Ishikawa (cell line): Measurements from ENCODE around the gene BMP4.

ENCODE experiments used
- CEBPB ChIP-seq: IDR thresholded peaks from 2 replicates; pipeline ENCODE4 v1.6.1; 2012
- CREB1 ChIP-seq: IDR thresholded peaks from 2 replicates; pipeline ENCODE4 v1.6.1; 2012; ENCODE audit warnings: low read depth
- EGR1 ChIP-seq: IDR thresholded peaks from 2 replicates; pipeline ENCODE4 v1.6.1; 2012
- EP300 ChIP-seq: IDR thresholded peaks from 2 replicates; pipeline ENCODE4 v1.6.1; 2012; ENCODE audit warnings: borderline replicate concordance
- FOXM1 ChIP-seq: IDR thresholded peaks from 2 replicates; pipeline ENCODE4 v1.6.1; 2012; ENCODE audit warnings: low read depth, borderline replicate concordance
- MAX ChIP-seq: IDR thresholded peaks from 2 replicates; pipeline ENCODE4 v1.6.1; 2012
- NFIC ChIP-seq: IDR thresholded peaks from 2 replicates; pipeline ENCODE4 v1.6.1; 2012
- RAD21 ChIP-seq: IDR thresholded peaks from 2 replicates; pipeline ENCODE4 v1.6.1; 2012; ENCODE audit warnings: low read depth
- TAF1 ChIP-seq: IDR thresholded peaks from 2 replicates; pipeline ENCODE4 v1.6.1; 2012; ENCODE audit warnings: low read depth, mild to moderate bottlenecking
- TCF12 ChIP-seq: IDR thresholded peaks from 2 replicates; pipeline ENCODE4 v1.6.1; 2012; ENCODE audit warnings: low read depth
- TEAD4 ChIP-seq: IDR thresholded peaks from 2 replicates; pipeline ENCODE4 v1.6.1; 2012
- YY1 ChIP-seq: IDR thresholded peaks from 2 replicates; pipeline ENCODE4 v1.6.1; 2012; ENCODE audit warnings: low read depth
- ZBTB7A ChIP-seq: IDR thresholded peaks from 2 replicates; pipeline ENCODE4 v1.6.1; 2012; ENCODE audit warnings: low read depth
- TF ChIP-seq, protein P1 (sequence below): IDR thresholded peaks from 2 replicates; pipeline ENCODE4 v1.6.1; 2012
- TF ChIP-seq, protein P2 (sequence below): IDR thresholded peaks from 2 replicates; pipeline ENCODE4 v1.6.1; 2012; ENCODE audit warnings: low read depth, mild to moderate bottlenecking

Gene BMP4

GRCh38 chr14:53958628-53959027, 2.0 kb upstream of the BMP4 start:
- TF ChIP-seq CREB1 (no peak), CEBPB (no peak), EGR1 (no peak), YY1 (no peak), RAD21 (no peak), TEAD4 (no peak), EP300 (no peak), ZBTB7A (no peak), MAX (no peak), NFIC (no peak), FOXM1 (no peak), TAF1 (no peak), TCF12 (no peak)
- TF ChIP-seq, protein P1, sequence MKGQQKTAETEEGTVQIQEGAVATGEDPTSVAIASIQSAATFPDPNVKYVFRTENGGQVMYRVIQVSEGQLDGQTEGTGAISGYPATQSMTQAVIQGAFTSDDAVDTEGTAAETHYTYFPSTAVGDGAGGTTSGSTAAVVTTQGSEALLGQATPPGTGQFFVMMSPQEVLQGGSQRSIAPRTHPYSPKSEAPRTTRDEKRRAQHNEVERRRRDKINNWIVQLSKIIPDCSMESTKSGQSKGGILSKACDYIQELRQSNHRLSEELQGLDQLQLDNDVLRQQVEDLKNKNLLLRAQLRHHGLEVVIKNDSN, result no peak

DNA sequence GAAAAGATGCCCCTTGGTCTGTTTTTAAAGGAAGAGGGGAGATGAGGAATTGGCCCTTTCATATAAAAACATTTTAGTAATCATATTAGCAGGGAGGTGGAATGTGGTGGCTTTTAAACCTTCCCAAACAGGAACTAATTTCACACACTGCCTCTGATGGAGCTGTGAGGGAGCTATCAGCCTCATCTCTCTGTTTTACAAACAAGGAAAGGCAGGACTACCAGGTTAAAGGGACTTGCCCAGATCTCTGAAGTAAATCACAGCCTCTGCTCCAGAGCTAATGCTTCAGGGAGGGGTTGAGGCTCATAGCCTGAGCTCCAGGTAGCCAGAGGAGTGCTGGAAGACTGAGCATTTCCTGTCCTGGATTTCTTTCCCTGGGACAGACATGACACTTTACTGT, 1.1 kb upstream of the BMP4 start:
- TF ChIP-seq TCF12 (no peak), CEBPB (no peak), CREB1 (no peak), RAD21 (no peak), TAF1 (no peak), NFIC (no peak)
- TF ChIP-seq, protein P1, result no peak

DNA sequence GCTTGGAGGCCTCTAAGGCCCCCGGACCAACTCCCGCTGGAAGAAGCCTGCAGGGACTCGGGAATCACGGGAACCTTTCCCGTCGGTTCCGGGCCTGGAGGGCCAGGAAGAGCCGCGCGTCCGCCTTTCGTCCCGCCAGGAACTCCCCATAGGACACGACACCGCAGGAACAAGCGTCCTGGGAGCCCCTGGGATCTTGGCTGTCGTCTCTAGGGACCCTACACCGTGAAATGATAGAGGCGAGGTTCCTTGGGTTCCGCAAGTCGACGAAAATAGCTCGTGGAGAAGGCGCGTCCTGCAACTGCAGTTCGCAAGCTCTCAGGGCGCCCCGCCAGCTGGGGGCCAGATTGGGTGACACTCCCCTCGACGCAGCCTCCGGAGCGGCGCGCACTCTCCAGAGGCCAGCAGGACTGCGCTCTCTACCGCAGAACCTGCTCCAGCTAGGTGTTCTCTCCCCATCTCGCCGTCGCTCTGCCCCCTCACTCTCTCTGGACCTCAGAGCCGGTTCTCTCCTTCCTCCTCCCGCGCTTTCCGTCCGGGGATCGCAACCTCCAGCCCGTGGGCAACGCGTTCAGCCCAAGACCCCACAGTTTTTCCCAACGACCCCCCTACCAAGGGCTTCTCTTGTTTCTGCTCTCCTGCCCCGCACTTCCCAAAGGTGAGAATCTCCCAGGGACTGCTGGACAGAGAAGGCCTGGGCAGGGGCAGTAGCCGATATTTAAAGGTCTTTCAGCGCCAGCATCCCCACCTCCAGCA, 776 bp downstream of the BMP4 start:
- no peak for TF ChIP-seq TAF1
- no peak for TF ChIP-seq ZBTB7A
- no peak for TF ChIP-seq EP300
- TF ChIP-seq EGR1, result no peak
- TF ChIP-seq, protein P2, sequence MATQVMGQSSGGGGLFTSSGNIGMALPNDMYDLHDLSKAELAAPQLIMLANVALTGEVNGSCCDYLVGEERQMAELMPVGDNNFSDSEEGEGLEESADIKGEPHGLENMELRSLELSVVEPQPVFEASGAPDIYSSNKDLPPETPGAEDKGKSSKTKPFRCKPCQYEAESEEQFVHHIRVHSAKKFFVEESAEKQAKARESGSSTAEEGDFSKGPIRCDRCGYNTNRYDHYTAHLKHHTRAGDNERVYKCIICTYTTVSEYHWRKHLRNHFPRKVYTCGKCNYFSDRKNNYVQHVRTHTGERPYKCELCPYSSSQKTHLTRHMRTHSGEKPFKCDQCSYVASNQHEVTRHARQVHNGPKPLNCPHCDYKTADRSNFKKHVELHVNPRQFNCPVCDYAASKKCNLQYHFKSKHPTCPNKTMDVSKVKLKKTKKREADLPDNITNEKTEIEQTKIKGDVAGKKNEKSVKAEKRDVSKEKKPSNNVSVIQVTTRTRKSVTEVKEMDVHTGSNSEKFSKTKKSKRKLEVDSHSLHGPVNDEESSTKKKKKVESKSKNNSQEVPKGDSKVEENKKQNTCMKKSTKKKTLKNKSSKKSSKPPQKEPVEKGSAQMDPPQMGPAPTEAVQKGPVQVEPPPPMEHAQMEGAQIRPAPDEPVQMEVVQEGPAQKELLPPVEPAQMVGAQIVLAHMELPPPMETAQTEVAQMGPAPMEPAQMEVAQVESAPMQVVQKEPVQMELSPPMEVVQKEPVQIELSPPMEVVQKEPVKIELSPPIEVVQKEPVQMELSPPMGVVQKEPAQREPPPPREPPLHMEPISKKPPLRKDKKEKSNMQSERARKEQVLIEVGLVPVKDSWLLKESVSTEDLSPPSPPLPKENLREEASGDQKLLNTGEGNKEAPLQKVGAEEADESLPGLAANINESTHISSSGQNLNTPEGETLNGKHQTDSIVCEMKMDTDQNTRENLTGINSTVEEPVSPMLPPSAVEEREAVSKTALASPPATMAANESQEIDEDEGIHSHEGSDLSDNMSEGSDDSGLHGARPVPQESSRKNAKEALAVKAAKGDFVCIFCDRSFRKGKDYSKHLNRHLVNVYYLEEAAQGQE, result no peak
- no peak for TF ChIP-seq FOXM1
- no peak for TF ChIP-seq CEBPB
- TF ChIP-seq MAX, result no peak
- TF ChIP-seq YY1, result no peak
- no peak for TF ChIP-seq TCF12
- TF ChIP-seq CREB1, result no peak
- TF ChIP-seq, protein P1, result no peak
- TF ChIP-seq TEAD4, result no peak

GRCh38 chr14:53955229-53955556, 1.4 kb downstream of the BMP4 start:
- no peak for TF ChIP-seq MAX
- TF ChIP-seq CEBPB, result no peak
- TF ChIP-seq, protein P2, result no peak
- no peak for TF ChIP-seq EP300

DNA sequence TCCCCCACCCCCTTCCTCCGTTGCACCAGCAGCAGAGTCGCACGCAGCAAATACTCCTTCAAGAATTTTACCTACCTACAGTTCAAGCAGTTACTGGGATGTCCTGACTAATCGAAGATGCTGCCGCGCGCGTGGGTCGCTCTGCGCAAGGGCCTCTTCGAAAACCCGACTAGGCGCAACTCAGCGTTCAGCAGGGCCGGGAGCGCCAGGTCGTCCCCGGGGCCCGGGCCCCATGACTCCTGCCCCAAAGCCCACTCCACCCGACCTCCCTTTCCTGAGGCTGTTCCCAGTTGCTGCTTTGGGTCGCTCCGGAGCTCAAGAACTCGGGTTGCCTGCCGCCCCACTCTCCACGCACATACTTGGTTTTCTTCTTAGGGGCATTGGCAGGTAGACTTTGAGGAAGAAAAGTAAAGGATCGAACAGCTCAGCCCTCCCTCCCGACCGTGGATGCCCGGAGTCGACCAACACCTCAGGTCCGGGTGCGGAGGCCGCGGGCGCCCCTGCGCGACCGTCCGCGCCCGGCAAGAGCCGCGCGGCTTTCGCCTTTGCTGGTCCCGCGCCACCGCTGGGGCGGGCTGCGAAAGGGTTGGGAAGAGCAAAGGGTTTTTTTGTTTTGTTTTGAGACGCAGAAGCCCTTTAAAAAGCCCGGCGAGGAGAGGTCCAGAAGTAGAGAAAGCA, 1.9 kb downstream of the BMP4 start:
- TF ChIP-seq TEAD4 (no peak), EGR1 (no peak), CREB1 (no peak), NFIC (no peak), ZBTB7A (0 out of 2 replicates have a peak, but pooled peaks have one; percentile 34), TCF12 (no peak), TAF1 (no peak)
- TF ChIP-seq, protein P2, result no peak
